ENCODE results near the gene SCLT1.

Gene SCLT1

DNA sequence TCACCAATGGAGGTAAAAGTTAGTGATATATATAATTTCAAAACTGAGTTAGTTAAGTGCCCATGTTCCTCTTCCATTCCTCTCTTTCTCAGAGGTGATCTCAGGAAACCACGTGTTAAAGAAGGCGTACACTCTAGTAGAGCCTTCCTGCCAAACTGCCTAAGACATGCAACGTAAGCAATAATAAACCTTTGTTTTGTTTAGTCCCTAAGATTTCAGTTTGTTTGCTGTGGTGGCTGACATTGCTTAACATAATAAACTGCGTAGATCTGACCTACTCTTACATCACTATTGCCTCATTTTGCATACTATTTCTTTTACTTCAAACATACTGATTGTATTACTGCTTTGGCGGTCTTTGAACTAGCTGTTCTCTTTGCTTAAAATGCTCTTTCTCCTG lies 184.6 kb downstream of the SCLT1 start:
- Mint-ChIP-seq H3K4me1 (ENCODE audit: low read depth) (peaks cover 3% of the 10 kb centered on the region), H3K27ac (no peak overlapping the region), H3K4me3 (no peak overlapping the region), H3K27me3 (ENCODE audit: low read depth) (no peaks in the 10 kb centered on the region), H3K36me3 (ENCODE audit: low read depth) (peaks cover 5% of the 10 kb centered on the region), H3K9me3 (no peaks in the 10 kb centered on the region)

- Mint-ChIP-seq H3K4me1 (ENCODE audit: low read depth) (peaks cover 3% of the 10 kb centered on the region), H3K27me3 (ENCODE audit: low read depth) (no peaks in the 10 kb centered on the region), H3K27ac (no peak overlapping the region), H3K9me3 (no peaks in the 10 kb centered on the region), H3K4me3 (no peak overlapping the region), H3K36me3 (ENCODE audit: low read depth) (peaks cover 2% of the 10 kb centered on the region)
Observed at GRCh38 chr4:128907981-128908380, 185.4 kb downstream of the SCLT1 start.

DNA sequence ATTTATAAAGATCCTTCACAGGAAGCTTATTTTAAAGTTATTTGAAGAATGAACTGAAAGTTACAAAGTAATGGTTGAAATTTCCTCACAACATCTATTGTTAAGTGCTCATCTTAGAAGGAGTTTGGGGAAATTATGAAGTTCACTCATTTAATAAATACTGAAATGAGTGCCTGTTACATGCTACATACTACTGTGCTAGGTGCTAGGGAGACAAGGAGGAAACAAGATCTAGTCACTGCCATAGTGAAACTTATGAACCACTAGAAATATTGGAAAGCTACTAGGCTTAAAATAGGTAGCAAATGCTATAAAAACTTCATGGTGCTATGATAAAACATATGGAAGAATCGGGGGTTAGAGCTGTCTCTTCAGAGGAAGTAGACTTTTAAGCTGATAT lies 186.8 kb downstream of the SCLT1 start:
- Mint-ChIP-seq H3K9me3 (no peaks in the 10 kb centered on the region), H3K4me3 (no peak overlapping the region), H3K4me1 (ENCODE audit: low read depth) (peaks cover 3% of the 10 kb centered on the region), H3K36me3 (ENCODE audit: low read depth) (peaks cover 7% of the 10 kb centered on the region), H3K27me3 (ENCODE audit: low read depth) (no peaks in the 10 kb centered on the region), H3K27ac (no peak overlapping the region)

DNA sequence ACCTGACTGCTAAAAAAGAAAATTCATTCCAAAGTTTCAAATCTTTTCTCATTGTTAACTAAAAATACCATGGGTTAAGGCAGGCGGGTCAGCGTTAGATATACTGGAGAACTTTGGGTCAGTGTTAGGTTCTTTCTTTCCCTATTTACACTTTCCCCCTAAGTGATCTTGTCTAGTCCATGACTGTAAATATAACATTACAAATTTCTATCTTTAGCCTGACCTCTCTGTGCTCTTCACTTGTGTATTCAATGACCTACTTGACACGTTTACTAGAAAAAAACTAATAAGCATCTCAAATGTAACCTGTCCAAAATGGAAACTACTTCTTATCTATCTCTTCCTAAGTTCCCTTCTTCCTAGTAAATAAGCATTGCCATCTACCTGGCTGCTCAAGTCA lies 188.5 kb downstream of the SCLT1 start:
- Mint-ChIP-seq H3K27me3 (ENCODE audit: low read depth) (no peaks in the 10 kb centered on the region), H3K4me1 (ENCODE audit: low read depth) (peaks cover 3% of the 10 kb centered on the region), H3K4me3 (no peak overlapping the region), H3K27ac (no peak overlapping the region), H3K9me3 (no peaks in the 10 kb centered on the region), H3K36me3 (ENCODE audit: low read depth) (peaks cover 7% of the 10 kb centered on the region)

DNA sequence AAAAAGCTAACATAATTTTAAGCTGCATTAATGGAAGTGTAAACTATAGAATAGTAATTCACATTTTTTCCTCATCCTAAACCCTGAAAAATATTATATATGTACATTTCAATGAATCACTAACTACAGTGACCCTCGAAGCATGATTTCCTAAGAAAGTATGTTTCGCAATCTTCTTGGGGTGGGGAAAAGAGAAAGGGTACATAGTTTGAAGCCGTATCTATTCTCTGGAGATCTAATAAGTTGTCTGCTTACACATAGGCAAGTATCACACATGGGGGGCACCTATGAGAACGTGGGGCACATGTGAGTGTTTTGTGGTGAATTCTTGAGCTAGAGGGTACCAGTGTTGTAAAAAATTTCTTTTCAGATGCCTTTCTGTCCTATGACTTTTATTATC lies 212.7 kb downstream of the SCLT1 start:
- peaks cover 9% of the 10 kb centered on the region for H3K36me3 Mint-ChIP-seq (ENCODE audit: low read depth)
- H3K4me3 Mint-ChIP-seq = no peak overlapping the region
- H3K27ac Mint-ChIP-seq = no peak overlapping the region
- H3K9me3 Mint-ChIP-seq = no peaks in the 10 kb centered on the region
- no peaks in the 10 kb centered on the region for H3K27me3 Mint-ChIP-seq (ENCODE audit: low read depth)
- H3K4me1 Mint-ChIP-seq (ENCODE audit: low read depth) = peaks cover 4% of the 10 kb centered on the region

- Mint-ChIP-seq H3K36me3 (ENCODE audit: low read depth) (peaks cover 9% of the 10 kb centered on the region), H3K27me3 (ENCODE audit: low read depth) (no peaks in the 10 kb centered on the region), H3K27ac (no peak overlapping the region), H3K4me3 (no peak overlapping the region), H3K4me1 (ENCODE audit: low read depth) (peaks cover 4% of the 10 kb centered on the region), H3K9me3 (no peaks in the 10 kb centered on the region)
Observed at GRCh38 chr4:128879971-128880370, 213.4 kb downstream of the SCLT1 start.

DNA sequence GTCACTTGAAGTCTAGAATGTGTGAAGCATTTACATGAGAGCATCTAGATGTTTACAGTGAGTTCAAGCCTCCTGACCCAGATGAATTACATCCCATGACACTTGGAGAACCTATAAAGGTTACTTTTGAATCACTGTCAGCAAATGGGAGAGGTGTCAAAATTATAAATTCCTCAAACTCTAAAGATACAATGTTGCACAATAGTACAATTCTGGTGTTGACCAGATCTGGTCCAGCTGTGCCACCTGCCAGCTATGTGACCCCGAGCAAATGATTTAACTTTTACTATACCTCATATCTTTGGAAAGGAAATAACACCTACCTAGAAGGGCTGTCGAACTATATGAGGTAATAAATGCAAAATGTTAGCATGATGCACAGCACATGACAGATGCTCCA lies 214.1 kb downstream of the SCLT1 start:
- Mint-ChIP-seq H3K4me3 (no peak overlapping the region), H3K27ac (no peak overlapping the region), H3K9me3 (no peaks in the 10 kb centered on the region), H3K4me1 (ENCODE audit: low read depth) (peaks cover 3% of the 10 kb centered on the region), H3K27me3 (ENCODE audit: low read depth) (no peaks in the 10 kb centered on the region), H3K36me3 (ENCODE audit: low read depth) (peaks cover 9% of the 10 kb centered on the region)

DNA sequence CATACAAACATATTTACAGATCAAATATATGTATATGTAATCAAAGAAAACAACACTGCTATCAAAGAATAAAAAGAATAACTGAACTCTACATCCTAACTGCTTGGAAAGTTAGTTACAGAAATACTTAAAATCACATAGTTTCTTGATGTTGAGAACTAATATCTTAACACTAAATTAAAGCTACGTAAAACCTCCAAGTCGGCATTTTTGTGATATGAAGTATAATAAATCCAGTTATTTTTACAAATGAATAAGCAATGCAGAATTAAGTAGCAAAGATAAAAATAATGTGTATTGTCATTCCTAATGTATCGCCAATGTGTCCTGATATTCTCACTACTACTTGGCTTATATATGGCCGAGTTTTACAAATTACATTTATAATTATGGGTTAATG lies 215.4 kb downstream of the SCLT1 start:
- Mint-ChIP-seq H3K27me3 (ENCODE audit: low read depth) (no peaks in the 10 kb centered on the region), H3K4me3 (no peak overlapping the region), H3K9me3 (no peaks in the 10 kb centered on the region), H3K4me1 (ENCODE audit: low read depth) (no peaks in the 10 kb centered on the region), H3K27ac (no peak overlapping the region), H3K36me3 (ENCODE audit: low read depth) (peaks cover 12% of the 10 kb centered on the region)

DNA sequence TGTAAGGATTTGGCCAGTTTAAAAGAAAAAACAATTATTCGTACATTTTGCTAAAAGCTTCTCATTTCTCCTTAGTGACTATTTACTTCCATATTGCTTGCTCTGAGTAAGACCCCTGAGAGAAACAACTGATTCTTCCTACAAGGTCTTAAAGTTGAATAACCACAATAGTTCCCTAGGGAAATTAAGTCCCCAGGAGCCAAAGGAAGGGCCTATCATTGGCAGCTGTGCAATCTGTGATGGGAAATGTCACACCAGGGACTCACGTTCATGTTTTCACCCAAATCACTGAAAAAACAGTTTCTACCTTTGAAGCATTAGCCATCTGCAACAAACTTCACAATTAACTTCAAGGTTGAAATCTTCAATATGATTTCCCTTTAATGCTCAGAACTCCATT lies 217.1 kb downstream of the SCLT1 start:
- Mint-ChIP-seq H3K4me1 (ENCODE audit: low read depth) (no peaks in the 10 kb centered on the region), H3K27me3 (ENCODE audit: low read depth) (no peaks in the 10 kb centered on the region), H3K36me3 (ENCODE audit: low read depth) (peaks cover 21% of the 10 kb centered on the region), H3K4me3 (no peak overlapping the region), H3K9me3 (no peaks in the 10 kb centered on the region), H3K27ac (no peak overlapping the region)

DNA sequence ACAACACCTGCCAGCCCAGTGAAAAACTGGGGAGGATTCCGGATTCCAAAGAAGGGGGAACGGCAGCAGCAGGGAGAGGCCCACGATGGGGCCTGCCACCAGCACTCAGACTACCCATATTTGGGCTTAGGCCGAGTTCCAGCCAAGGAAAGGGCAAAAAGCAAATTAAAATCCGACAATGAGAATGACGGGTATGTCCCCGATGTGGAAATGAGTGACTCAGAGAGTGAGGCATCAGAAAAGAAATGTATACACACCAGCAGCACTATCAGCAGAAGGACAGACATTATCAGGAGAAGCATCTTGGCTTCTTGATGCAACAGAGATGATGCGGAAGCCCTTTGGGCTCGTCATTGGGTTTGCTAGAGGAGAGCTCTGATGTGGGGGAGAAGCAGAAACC lies 221.4 kb downstream of the SCLT1 start:
- Mint-ChIP-seq H3K9me3 (no peaks in the 10 kb centered on the region), H3K27me3 (ENCODE audit: low read depth) (no peaks in the 10 kb centered on the region), H3K27ac (no peak overlapping the region), H3K4me1 (ENCODE audit: low read depth) (peaks cover 7% of the 10 kb centered on the region), H3K4me3 (no peak overlapping the region), H3K36me3 (ENCODE audit: low read depth) (peaks cover 46% of the 10 kb centered on the region)

DNA sequence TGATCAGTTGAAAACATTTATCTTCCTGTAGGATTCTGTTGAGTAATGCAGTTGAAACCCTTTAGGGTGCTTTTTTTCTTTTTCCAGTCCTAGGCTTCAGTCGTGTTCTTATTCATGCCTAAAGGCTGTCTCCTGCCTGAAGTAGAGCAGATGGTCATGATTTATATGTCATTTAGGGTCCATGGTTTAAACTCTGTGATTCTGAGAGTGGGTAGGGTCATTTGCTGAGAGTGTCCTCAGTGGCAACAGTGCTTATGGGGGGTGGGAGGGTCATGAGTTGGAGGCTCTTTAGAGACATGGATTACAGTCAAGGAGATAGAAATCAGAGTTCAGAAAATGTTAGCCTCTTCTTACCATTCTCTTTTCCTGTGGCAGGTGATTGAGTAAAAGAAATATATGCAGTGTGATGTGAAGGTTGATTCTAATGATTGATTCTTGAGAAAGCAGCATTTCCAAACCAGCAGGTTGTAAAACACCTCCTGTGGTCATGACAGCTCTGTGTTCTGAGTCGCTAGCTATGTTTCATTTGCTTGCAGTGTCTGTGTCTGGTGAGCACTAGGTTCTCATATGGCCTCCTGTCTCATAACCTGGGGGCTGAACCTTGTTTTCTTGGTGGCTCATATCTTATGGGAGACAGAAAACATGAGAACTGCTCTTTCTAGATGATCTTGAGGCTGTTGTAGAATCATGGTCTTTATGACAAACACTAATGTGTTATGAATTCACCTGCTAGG lies 223.4 kb downstream of the SCLT1 start:
- H3K27me3 Mint-ChIP-seq (ENCODE audit: low read depth) = no peaks in the 10 kb centered on the region
- peaks cover 9% of the 10 kb centered on the region for H3K4me1 Mint-ChIP-seq (ENCODE audit: low read depth)
- peak overlapping the region; percentile 50 for H3K27ac Mint-ChIP-seq
- H3K4me3 Mint-ChIP-seq = no peak overlapping the region
- no peaks in the 10 kb centered on the region for H3K9me3 Mint-ChIP-seq
- H3K36me3 Mint-ChIP-seq (ENCODE audit: low read depth) = peaks cover 56% of the 10 kb centered on the region

DNA sequence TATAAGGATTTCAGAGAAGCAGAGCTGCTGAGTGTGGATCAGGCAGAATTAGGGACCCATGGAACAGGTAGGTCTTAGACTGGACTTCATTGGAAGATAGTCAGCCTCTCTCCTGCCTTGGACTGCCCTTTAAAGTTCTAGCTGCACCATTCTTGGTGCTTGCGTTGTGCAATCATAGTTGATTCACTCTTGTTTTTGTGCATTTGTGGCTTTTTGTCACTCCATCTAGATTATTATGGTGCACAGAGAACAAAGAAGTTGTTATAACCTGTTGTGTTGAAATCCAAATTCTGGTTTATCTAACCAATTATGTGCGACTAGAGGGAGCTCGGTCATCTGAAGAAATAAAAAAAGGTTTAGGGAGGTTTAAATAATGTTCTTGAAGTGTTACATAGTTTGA lies 224.6 kb downstream of the SCLT1 start:
- no peak overlapping the region for H3K4me3 Mint-ChIP-seq
- H3K9me3 Mint-ChIP-seq = no peaks in the 10 kb centered on the region
- peaks cover 59% of the 10 kb centered on the region for H3K36me3 Mint-ChIP-seq (ENCODE audit: low read depth)
- no peak overlapping the region for H3K27ac Mint-ChIP-seq
- no peaks in the 10 kb centered on the region for H3K27me3 Mint-ChIP-seq (ENCODE audit: low read depth)
- H3K4me1 Mint-ChIP-seq (ENCODE audit: low read depth) = peaks cover 9% of the 10 kb centered on the region

GRCh38 chr4:128866691-128867090 lies 226.6 kb downstream of the SCLT1 start:
- Mint-ChIP-seq H3K27ac (no peak overlapping the region), H3K36me3 (ENCODE audit: low read depth) (peaks cover 51% of the 10 kb centered on the region), H3K4me1 (ENCODE audit: low read depth) (peaks cover 27% of the 10 kb centered on the region), H3K27me3 (ENCODE audit: low read depth) (no peaks in the 10 kb centered on the region), H3K4me3 (no peak overlapping the region), H3K9me3 (no peaks in the 10 kb centered on the region)

DNA sequence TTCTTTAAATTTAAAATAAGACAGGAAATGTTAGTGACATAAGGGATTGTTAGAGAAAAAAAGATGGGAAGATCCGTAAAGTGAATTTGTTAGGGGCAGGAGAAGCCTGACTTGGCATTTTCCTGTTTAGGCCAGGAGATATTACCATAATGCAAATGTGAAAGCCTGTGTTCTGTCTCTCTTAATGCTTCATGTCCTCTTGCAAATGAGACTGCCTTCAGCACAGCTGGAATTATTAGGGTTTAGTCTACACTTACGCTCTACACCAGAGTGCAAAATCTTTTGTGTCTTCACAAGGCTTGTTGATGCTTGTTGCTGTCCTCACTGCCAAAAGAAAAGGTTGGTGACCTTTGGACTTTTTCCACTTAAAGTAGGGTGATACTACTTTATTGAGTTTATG lies 227.1 kb downstream of the SCLT1 start:
- H3K27me3 Mint-ChIP-seq (ENCODE audit: low read depth) = no peaks in the 10 kb centered on the region
- H3K27ac Mint-ChIP-seq = no peak overlapping the region
- H3K9me3 Mint-ChIP-seq = no peaks in the 10 kb centered on the region
- H3K36me3 Mint-ChIP-seq (ENCODE audit: low read depth) = peaks cover 49% of the 10 kb centered on the region
- H3K4me3 Mint-ChIP-seq = no peak overlapping the region
- H3K4me1 Mint-ChIP-seq (ENCODE audit: low read depth) = peaks cover 31% of the 10 kb centered on the region

GRCh38 chr4:128865132-128865531 lies 228.2 kb downstream of the SCLT1 start:
- Mint-ChIP-seq H3K27me3 (ENCODE audit: low read depth) (no peaks in the 10 kb centered on the region), H3K4me3 (no peak overlapping the region), H3K27ac (no peak overlapping the region), H3K4me1 (ENCODE audit: low read depth) (peaks cover 37% of the 10 kb centered on the region), H3K9me3 (no peaks in the 10 kb centered on the region), H3K36me3 (ENCODE audit: low read depth) (peaks cover 47% of the 10 kb centered on the region)
